DLD1 (cell line): ENCODE data around the gene DNM3.

Source experiments
- in situ Hi-C: cut with HindIII; loops from 2 replicates; pipeline ENCODE4 v1.10.0; 2017; ENCODE audit warnings: low sequenced_read_pairs

The DNM3 gene

GRCh38 chr1:172083191-172083590 lies 241.9 kb downstream of the DNM3 start:
- in situ Hi-C loops = no loop called here

DNA sequence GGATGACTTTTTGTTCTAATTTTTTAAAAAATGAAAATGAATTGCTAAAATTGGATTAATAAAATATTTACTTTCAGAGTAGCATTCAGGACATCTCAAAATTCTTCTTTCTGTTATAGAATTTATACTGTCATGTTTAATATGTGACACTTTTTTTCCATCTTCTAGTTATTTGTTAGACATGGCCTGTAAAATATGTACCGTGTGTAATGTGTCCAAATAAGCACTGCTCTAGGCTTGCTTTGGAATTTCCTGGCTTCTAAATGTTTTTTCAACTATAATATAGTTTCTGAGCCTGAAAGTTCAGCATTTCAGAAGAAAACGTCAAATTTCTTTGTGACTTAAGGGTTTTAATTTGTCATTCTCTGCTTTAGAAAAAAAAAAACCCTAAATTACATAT lies 243.6 kb downstream of the DNM3 start:
- in situ Hi-C loops = no loop called here

DNA sequence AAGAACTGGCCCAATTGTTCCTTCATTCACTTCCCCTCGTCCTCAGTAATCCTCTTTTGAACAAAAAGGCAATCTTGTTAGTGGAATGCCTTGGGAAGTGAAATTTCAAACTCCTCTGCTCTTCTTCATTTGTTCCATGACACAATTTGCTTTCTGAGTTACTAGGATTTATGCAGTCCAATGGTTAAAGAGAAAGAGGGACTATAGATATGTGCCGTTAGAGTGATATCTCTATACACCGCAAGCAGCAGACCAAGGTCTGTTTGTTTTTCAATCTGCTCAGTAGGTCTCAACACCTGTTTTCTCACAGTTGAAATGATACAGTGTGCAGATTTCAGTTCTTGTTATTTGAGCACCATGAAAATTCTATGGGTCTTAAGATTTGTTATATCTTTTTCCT lies 244.0 kb downstream of the DNM3 start:
- in situ Hi-C loops = no loop called here

DNA sequence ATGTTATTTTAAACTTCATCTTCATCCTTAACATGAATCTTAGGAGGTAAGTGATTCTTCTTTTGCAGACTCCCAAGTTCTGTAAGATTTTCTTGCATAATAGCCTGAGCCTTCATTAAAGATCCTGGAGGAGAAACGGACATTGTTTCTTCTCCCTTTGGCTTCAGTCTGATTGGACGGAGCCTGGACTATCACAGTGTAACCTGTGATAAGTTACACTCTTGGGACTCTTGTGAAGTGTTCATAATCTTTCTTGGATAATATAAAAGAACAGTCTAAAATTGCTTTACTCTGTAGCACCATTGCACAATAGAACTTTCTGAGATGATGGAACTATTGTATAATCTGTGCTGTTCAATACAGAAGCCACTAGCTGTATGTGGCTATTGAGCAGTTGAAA lies 244.8 kb downstream of the DNM3 start:
- in situ Hi-C loops = no loop called here

GRCh38 chr1:172088256-172088655 lies 247.0 kb downstream of the DNM3 start:
- in situ Hi-C loops = no loop called here

DNA sequence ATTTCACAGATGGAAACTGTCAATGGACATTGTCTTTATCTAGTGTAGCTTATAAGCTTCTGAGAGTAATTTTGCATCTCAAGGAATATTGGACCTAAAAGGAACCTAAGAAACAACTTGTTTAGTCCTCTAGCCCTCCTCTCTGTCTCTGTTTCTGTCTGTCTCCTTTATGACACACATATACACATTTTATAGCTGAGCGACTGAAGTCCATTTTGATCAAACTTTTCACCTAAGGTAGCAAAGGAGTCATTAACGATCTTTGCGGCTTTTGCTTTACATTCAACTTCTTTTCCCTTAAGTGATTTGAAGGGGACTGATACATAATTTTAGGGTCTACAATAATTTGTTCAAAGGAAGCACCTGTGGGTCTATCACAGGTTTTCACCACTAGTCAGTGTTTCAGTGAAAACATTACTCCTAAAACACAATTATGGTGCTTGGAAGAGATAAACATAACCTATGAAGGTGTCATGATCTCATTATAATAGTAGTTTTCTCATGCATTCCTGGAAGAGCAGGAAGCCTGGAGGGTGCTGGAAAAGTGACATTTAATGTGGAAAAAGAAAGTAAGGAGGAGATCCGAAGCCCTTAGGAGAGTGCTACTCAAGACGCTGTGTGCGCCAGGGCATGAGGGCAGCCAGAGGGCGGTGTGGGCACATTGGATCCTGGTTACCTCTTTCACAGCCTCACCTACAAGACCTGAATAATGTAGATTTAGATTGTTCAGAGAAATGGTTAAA lies 248.6 kb downstream of the DNM3 start:
- in situ Hi-C loops = no loop called here

GRCh38 chr1:172090511-172090817 lies 249.2 kb downstream of the DNM3 start:
- in situ Hi-C loops = no loop called here

DNA sequence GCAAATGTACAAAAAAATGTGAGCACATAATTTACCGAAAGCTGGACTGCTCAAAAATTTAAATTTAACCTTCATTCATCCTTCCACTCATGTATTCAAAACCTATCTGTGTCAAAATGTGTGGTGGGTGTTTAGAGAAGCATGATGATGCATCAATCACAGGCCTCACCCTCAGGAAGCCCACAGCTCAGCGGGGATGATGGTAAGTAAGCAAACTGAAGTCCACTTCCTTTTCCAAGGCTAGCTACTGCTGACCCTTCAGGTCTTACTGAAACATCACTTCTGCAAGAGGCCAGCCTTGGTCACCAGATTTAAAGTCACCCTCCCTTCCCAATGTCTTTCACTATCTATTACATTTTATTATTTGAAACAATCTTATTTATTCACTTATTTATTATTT lies 254.5 kb downstream of the DNM3 start:
- in situ Hi-C loops = no loop called here

- in situ Hi-C loops = no loop called here
Observed at GRCh38 chr1:172105230-172105629, 263.9 kb downstream of the DNM3 start.

- in situ Hi-C loops = no loop called here
Observed at GRCh38 chr1:172107316-172107975, 266.1 kb downstream of the DNM3 start.

DNA sequence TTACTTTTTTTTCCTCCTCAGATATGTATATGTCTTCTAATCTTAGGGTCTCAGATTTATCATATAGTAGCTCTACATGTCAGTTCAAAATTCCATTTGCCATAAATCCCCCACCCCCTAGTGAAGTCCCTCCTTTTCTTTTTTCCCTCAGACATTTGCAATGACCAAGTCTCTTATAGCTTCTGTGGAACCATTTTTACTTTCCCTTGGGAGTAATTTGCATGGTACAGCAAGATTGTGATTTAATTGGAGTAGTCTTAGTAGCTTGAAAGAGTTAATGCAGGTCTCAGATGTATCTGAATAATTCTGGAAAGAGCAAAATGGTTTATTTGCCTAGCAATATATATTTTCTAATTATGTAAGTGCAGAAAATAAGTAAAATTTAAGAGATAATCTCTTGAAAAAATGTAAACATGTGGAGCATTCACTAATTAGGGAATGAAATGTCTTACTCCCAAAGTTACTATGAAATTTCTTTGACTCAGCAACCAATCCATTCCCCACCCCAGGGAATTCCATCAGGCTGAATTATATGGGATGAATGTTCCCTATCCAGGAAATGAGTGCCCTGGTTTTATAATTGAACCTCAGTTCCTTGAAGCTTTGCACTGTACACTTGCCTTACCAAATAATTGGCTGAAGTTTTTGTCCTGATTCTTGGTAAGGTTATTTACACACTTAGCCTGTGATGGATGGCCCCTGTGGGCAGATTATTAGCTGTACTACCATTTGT lies 267.0 kb downstream of the DNM3 start:
- in situ Hi-C loops = no loop called here

GRCh38 chr1:172109359-172109758 lies 268.1 kb downstream of the DNM3 start:
- in situ Hi-C loops = no loop called here

DNA sequence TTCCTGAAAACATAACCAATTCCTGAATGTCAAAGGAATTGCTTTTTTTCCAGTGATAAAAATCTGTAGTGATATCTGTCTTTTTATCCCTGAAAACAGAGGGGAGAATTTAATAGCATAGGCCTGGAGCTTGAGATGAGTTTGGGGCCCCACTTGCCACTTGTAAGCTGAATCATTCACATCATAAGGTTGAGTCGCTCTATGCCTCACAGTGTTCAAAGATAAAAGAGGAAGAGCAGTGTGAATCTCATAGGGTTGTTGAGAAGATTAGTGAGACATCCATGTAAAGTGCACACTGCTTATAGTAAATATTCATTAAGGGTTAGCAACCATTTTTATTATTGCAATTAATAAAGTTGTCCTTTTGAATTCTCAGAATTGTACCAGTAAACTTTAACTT lies 271.3 kb downstream of the DNM3 start:
- in situ Hi-C loops = no loop called here

DNA sequence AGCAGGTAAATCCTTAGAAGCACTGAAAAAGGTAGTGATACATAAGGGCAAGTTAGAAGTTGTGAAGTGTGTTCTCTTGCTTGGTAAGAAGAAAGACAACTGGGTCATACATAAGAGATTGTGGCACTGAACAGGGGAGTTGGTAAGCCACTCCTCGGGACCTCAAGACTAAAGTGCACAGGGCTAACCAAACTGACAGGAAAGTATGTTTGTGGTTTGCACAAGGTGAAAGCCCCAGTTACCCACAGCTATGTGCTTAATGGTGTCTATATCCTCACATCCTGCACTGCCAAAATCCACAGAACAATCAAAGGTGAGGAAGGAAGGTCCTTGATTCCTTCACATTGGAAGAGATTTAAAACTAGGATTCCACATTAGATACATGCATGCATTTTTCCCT lies 276.5 kb downstream of the DNM3 start:
- in situ Hi-C loops = no loop called here

DNA sequence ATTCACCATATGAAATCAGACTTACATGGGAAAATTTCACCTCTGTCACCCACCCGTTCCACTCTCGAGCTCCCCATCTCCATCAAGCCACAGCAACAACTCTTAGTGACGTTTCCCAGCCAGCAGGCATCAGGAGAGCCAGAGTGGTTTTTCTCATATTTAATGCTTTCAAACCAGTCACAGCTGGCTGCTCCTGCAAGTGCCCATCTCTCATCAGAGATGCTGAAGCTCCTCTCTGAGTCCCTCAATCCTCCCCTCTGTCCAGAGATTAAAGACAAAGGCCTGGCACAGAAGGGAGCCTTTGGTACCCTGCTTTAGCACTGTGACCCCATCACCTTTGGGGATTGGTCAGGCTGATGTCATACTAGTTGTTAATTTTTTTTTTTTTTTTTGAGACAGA lies 277.3 kb downstream of the DNM3 start:
- in situ Hi-C loops = no loop called here

GRCh38 chr1:172119184-172119583 lies 277.9 kb downstream of the DNM3 start:
- in situ Hi-C loops = no loop called here

- in situ Hi-C loops = no loop called here
Observed at GRCh38 chr1:172120381-172120780, 279.1 kb downstream of the DNM3 start.

GRCh38 chr1:172121081-172121717 lies 279.9 kb downstream of the DNM3 start:
- in situ Hi-C loops = no loop called here

GRCh38 chr1:172122381-172122780 lies 281.1 kb downstream of the DNM3 start:
- in situ Hi-C loops = no loop called here

DNA sequence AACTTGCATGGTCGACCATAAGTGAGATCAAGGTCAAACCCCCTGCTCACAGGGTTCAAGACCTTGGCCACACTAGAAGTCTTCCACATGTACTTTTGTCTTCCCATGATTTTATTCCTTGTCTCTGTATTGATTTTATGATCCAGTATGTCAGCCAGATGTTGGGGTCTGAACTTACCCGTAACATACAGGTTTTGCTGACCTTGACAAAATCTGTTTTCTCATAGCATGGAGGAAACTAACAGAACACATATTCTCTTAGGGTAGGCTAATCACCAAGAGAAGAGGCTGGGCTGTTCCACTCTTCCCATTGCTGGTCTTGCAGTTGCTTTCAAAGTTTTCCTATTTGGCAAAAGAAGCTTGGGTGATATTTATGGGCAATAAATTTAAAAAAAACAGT lies 284.0 kb downstream of the DNM3 start:
- in situ Hi-C loops = no loop called here

GRCh38 chr1:172125812-172126430 lies 284.6 kb downstream of the DNM3 start:
- in situ Hi-C loops = no loop called here
